ENCODE measurements around the gene RBM33.

The RBM33 gene

GRCh38 chr7:155738652-155739537 is 94.4 kb downstream of the RBM33 start:
- Mint-ChIP-seq H3K4me3 (peak overlapping the region; percentile 23), H3K36me3 (ENCODE audit: insufficient read depth) (peaks cover 58% of the 10 kb centered on the region), H3K4me1 (peaks cover 32% of the 10 kb centered on the region), H3K27ac (ENCODE audit: low read depth) (peak overlapping the region; percentile 75), H3K27me3 (no peaks in the 10 kb centered on the region), H3K9me3 (no peaks in the 10 kb centered on the region)
- DNase-seq (ENCODE audit: low spot score in 2 of 2) (peak in 1 of 2 donors; percentile 29), ATAC-seq (replicated peaks; ENCODE audit: extremely low read depth, poor library complexity, severe bottlenecking) (peak; percentile 58)

GRCh38 chr7:155739538-155740143 is 95.2 kb downstream of the RBM33 start:
- DNase-seq (ENCODE audit: low spot score in 2 of 2): no peak

GRCh38 chr7:155741082-155741481 is 96.6 kb downstream of the RBM33 start:
- peaks cover 71% of the 10 kb centered on the region for H3K36me3 Mint-ChIP-seq (ENCODE audit: insufficient read depth)
- no peak for DNase-seq (ENCODE audit: low spot score in 2 of 2)
- peak overlapping the region; percentile 75 for H3K27ac Mint-ChIP-seq (ENCODE audit: low read depth)
- peaks cover 36% of the 10 kb centered on the region for H3K4me1 Mint-ChIP-seq
- H3K4me3 Mint-ChIP-seq: no peak overlapping the region
- no peaks in the 10 kb centered on the region for H3K9me3 Mint-ChIP-seq
- H3K27me3 Mint-ChIP-seq: no peaks in the 10 kb centered on the region
- ATAC-seq (replicated peaks; ENCODE audit: extremely low read depth, poor library complexity, severe bottlenecking): no peak

More at GRCh38 chr7:155739538-155740143, 95.2 kb downstream of the RBM33 start:
- peaks cover 61% of the 10 kb centered on the region for H3K36me3 Mint-ChIP-seq (ENCODE audit: insufficient read depth)
- ATAC-seq (replicated peaks; ENCODE audit: extremely low read depth, poor library complexity, severe bottlenecking): peak; percentile 28
- H3K4me3 Mint-ChIP-seq: peak overlapping the region; percentile 13
- H3K9me3 Mint-ChIP-seq: no peaks in the 10 kb centered on the region
- no peaks in the 10 kb centered on the region for H3K27me3 Mint-ChIP-seq
- peaks cover 33% of the 10 kb centered on the region for H3K4me1 Mint-ChIP-seq
- peak overlapping the region; percentile 75 for H3K27ac Mint-ChIP-seq (ENCODE audit: low read depth)

- no peak overlapping the region for H3K27ac Mint-ChIP-seq (ENCODE audit: low read depth)
- no peaks in the 10 kb centered on the region for H3K9me3 Mint-ChIP-seq
- DNase-seq (ENCODE audit: low spot score in 2 of 2) (no peak), ATAC-seq (replicated peaks; ENCODE audit: extremely low read depth, poor library complexity, severe bottlenecking) (peak; percentile 24)
- H3K4me1 Mint-ChIP-seq: peaks cover 40% of the 10 kb centered on the region
- no peaks in the 10 kb centered on the region for H3K27me3 Mint-ChIP-seq
- H3K36me3 Mint-ChIP-seq (ENCODE audit: insufficient read depth): peaks cover 76% of the 10 kb centered on the region
- H3K4me3 Mint-ChIP-seq: no peak overlapping the region
Measured at GRCh38 chr7:155741805-155742204, 97.3 kb downstream of the RBM33 start.

- no peak overlapping the region for H3K27ac Mint-ChIP-seq (ENCODE audit: low read depth)
- peaks cover 76% of the 10 kb centered on the region for H3K36me3 Mint-ChIP-seq (ENCODE audit: insufficient read depth)
- H3K27me3 Mint-ChIP-seq: no peaks in the 10 kb centered on the region
- no peak overlapping the region for H3K4me3 Mint-ChIP-seq
- DNase-seq (ENCODE audit: low spot score in 2 of 2): no peak
- no peaks in the 10 kb centered on the region for H3K9me3 Mint-ChIP-seq
- peaks cover 45% of the 10 kb centered on the region for H3K4me1 Mint-ChIP-seq
- ATAC-seq (replicated peaks; ENCODE audit: extremely low read depth, poor library complexity, severe bottlenecking): no peak
Measured at GRCh38 chr7:155743177-155743576, 98.7 kb downstream of the RBM33 start.

GRCh38 chr7:155744971-155745683 is 100.7 kb downstream of the RBM33 start:
- Mint-ChIP-seq H3K4me3 (no peak overlapping the region), H3K9me3 (no peaks in the 10 kb centered on the region), H3K27ac (ENCODE audit: low read depth) (peak overlapping the region; percentile 38), H3K36me3 (ENCODE audit: insufficient read depth) (peaks cover 69% of the 10 kb centered on the region), H3K27me3 (no peaks in the 10 kb centered on the region), H3K4me1 (peaks cover 42% of the 10 kb centered on the region)
- DNase-seq (ENCODE audit: low spot score in 2 of 2) (no peak), ATAC-seq (replicated peaks; ENCODE audit: extremely low read depth, poor library complexity, severe bottlenecking) (no peak)

GRCh38 chr7:155745737-155746136 is 101.3 kb downstream of the RBM33 start:
- H3K36me3 Mint-ChIP-seq (ENCODE audit: insufficient read depth): peaks cover 66% of the 10 kb centered on the region
- no peak for DNase-seq (ENCODE audit: low spot score in 2 of 2)

GRCh38 chr7:155746188-155746587 is 101.7 kb downstream of the RBM33 start:
- peaks cover 63% of the 10 kb centered on the region for H3K36me3 Mint-ChIP-seq (ENCODE audit: insufficient read depth)
- ATAC-seq (replicated peaks; ENCODE audit: extremely low read depth, poor library complexity, severe bottlenecking) (no peak), DNase-seq (ENCODE audit: low spot score in 2 of 2) (no peak)
- no peak overlapping the region for H3K4me3 Mint-ChIP-seq
- H3K27ac Mint-ChIP-seq (ENCODE audit: low read depth): no peak overlapping the region
- H3K27me3 Mint-ChIP-seq: no peaks in the 10 kb centered on the region
- peaks cover 42% of the 10 kb centered on the region for H3K4me1 Mint-ChIP-seq
- no peaks in the 10 kb centered on the region for H3K9me3 Mint-ChIP-seq

More at GRCh38 chr7:155745737-155746136, 101.3 kb downstream of the RBM33 start:
- H3K4me3 Mint-ChIP-seq: no peak overlapping the region
- H3K4me1 Mint-ChIP-seq: peaks cover 40% of the 10 kb centered on the region
- no peak for ATAC-seq (replicated peaks; ENCODE audit: extremely low read depth, poor library complexity, severe bottlenecking)
- H3K27ac Mint-ChIP-seq (ENCODE audit: low read depth): no peak overlapping the region
- no peaks in the 10 kb centered on the region for H3K9me3 Mint-ChIP-seq
- H3K27me3 Mint-ChIP-seq: no peaks in the 10 kb centered on the region

- H3K27me3 Mint-ChIP-seq: no peaks in the 10 kb centered on the region
- H3K9me3 Mint-ChIP-seq: no peaks in the 10 kb centered on the region
- H3K4me3 Mint-ChIP-seq: no peak overlapping the region
- ATAC-seq (replicated peaks; ENCODE audit: extremely low read depth, poor library complexity, severe bottlenecking) (no peak), DNase-seq (ENCODE audit: low spot score in 2 of 2) (no peak)
- H3K4me1 Mint-ChIP-seq: peaks cover 52% of the 10 kb centered on the region
- H3K27ac Mint-ChIP-seq (ENCODE audit: low read depth): no peak overlapping the region
- H3K36me3 Mint-ChIP-seq (ENCODE audit: insufficient read depth): peaks cover 55% of the 10 kb centered on the region
Measured at GRCh38 chr7:155747209-155747608, 102.7 kb downstream of the RBM33 start.

GRCh38 chr7:155749578-155749977 is 105.1 kb downstream of the RBM33 start:
- ATAC-seq (replicated peaks; ENCODE audit: extremely low read depth, poor library complexity, severe bottlenecking) (no peak), DNase-seq (ENCODE audit: low spot score in 2 of 2) (no peak)
- H3K36me3 Mint-ChIP-seq (ENCODE audit: insufficient read depth): peaks cover 43% of the 10 kb centered on the region
- H3K4me3 Mint-ChIP-seq: no peak overlapping the region
- H3K27ac Mint-ChIP-seq (ENCODE audit: low read depth): peak overlapping the region; percentile 64
- H3K27me3 Mint-ChIP-seq: no peaks in the 10 kb centered on the region
- H3K9me3 Mint-ChIP-seq: no peaks in the 10 kb centered on the region
- peaks cover 76% of the 10 kb centered on the region for H3K4me1 Mint-ChIP-seq

GRCh38 chr7:155750255-155751125 is 106.0 kb downstream of the RBM33 start:
- no peak for DNase-seq (ENCODE audit: low spot score in 2 of 2)
- peak overlapping the region; percentile 64 for H3K27ac Mint-ChIP-seq (ENCODE audit: low read depth)

GRCh38 chr7:155751409-155751808 is 106.9 kb downstream of the RBM33 start:
- Mint-ChIP-seq H3K27ac (ENCODE audit: low read depth) (no peak overlapping the region), H3K9me3 (no peaks in the 10 kb centered on the region), H3K36me3 (ENCODE audit: insufficient read depth) (peaks cover 25% of the 10 kb centered on the region), H3K27me3 (no peaks in the 10 kb centered on the region), H3K4me3 (no peak overlapping the region), H3K4me1 (peaks cover 70% of the 10 kb centered on the region)
- ATAC-seq (replicated peaks; ENCODE audit: extremely low read depth, poor library complexity, severe bottlenecking) (no peak), DNase-seq (ENCODE audit: low spot score in 2 of 2) (no peak)

More at GRCh38 chr7:155750255-155751125, 106.0 kb downstream of the RBM33 start:
- H3K27me3 Mint-ChIP-seq: no peaks in the 10 kb centered on the region
- no peak for ATAC-seq (replicated peaks; ENCODE audit: extremely low read depth, poor library complexity, severe bottlenecking)
- no peaks in the 10 kb centered on the region for H3K9me3 Mint-ChIP-seq
- H3K4me3 Mint-ChIP-seq: no peak overlapping the region
- H3K36me3 Mint-ChIP-seq (ENCODE audit: insufficient read depth): peaks cover 34% of the 10 kb centered on the region
- peaks cover 76% of the 10 kb centered on the region for H3K4me1 Mint-ChIP-seq

Data from central memory CD8-positive, alpha-beta T cell (primary cell).